Mesodermal cell (in vitro differentiated cells): ENCODE results near the gene MVD.
"Not testable (repeated sequence)": the region's sequence is repeated elsewhere in the genome, so short reads cannot be mapped to it uniquely, and the experiment has no call there.

Experiments used
- H3K27ac ChIP-seq: 2 replicates; pipeline ENCODE4 v1.7.0; 2013; ENCODE audit warnings: mild to moderate bottlenecking, low read depth, low read length, moderate library complexity; ENCODE audit not compliant: severe bottlenecking
- H3K36me3 ChIP-seq: 2 replicates; pipeline ENCODE4 v1.7.1; 2013; ENCODE audit warnings: mild to moderate bottlenecking, low read length, moderate library complexity; ENCODE audit not compliant: control insufficient read depth, insufficient read depth
- H3K4me1 ChIP-seq: one replicate; pipeline ENCODE4 v1.7.1; 2013; ENCODE audit warnings: mild to moderate bottlenecking, low read length; ENCODE audit not compliant: insufficient read depth, control insufficient read depth, poor library complexity, severe bottlenecking
- H3K4me3 ChIP-seq: 2 replicates; pipeline ENCODE4 v1.7.0; 2013; ENCODE audit warnings: low read length, control low read depth, mild to moderate bottlenecking; ENCODE audit not compliant: insufficient read depth, poor library complexity, severe bottlenecking; ENCODE audit errors: extremely low read depth
- H3K9me3 ChIP-seq: 2 replicates; pipeline ENCODE4 v1.7.1; 2013; ENCODE audit warnings: mild to moderate bottlenecking, low read length, moderate library complexity; ENCODE audit not compliant: control insufficient read depth
- WGBS, 2 experiments: methylation state at CpG; one replicate each; pipeline ENCODE4 v1.1.5; 2013; ENCODE audit warnings: missing lambda C conversion rate in 2 of 2; ENCODE audit not compliant: insufficient coverage in 2 of 2; 5-methylcytosine and 5-hydroxymethylcytosine counted together

Gene MVD

DNA sequence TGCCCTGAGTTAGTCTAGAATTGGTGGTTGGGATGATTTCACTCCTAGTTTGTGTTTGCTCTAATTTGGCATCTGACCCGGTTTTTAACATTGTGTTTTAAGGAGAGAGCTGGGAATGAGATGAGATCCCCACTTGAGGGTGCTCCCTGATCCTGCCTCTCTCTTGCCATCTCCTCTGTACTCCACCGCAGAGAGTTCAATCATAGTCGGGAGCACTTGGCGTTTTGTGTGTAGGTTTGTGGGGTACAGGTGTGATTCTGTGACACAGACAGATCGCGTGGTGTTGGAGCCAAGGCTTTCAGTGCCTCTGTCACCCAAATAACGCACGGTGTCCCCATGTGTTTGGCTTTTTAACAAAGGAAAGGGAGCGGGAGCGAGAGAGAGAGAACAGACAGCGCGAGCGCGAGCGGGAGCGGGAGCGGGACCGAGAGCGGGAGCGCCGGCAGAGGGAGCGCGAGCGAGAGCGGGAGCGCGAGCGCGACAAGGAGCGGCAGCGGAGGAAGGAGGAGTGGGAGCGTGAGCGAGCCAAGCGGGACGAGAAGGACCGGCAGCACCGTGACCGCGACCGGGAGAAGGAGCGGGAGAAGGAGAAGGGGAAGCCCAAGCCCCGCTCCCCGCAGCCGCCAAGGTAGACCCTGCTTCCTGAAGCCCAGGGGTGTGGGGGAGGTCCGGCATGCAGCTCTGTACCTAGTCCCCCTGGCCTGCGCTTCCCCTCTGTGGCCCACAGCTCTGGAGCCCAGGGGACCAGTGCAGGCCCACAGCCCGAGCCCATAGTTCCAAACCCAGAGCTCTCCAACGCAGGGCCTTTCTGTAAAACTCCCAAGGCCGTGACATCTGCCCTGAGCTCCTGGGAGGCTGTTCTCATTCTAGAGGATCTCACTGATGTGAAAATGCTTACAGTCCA, 51.7 kb downstream of the MVD start:
- Histone ChIP-seq H3K36me3 (peaks cover 77% of the 10 kb centered on the region), H3K27ac (no peak overlapping the region)
- WGBS, 2 experiments = 41 to 48% methylated on average over 35 to 46 of the region's 49 CpGs

DNA sequence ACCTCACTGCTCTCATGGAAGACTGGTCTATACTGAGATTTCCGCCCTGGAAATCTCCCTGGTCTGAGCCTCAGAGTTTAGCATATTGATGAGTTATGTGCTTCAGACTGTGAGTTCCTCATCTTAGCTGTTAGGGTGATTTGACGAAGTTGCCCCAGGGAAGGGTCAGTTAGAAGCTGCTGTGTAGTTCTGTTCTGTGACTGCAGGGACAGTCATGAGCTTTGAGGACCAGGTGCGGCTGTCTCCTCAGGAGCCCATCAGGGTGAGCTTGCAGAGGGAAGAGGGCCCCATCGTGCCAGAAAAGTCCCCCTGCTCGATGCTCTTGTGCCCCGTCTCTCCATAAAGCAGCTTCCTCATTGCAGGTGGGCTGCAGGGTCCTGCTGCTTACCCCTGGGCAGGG, 52.8 kb downstream of the MVD start:
- peaks cover 3% of the 10 kb centered on the region for H3K4me1 ChIP-seq
- H3K36me3 ChIP-seq = peaks cover 78% of the 10 kb centered on the region
- WGBS, 2 experiments = 84 to 98% methylated on average over 4 to 6 of the region's 6 CpGs

More for the DNA sequence above, 51.7 kb downstream of the MVD start:
- H3K4me1 ChIP-seq = peaks cover 3% of the 10 kb centered on the region
- no peaks in the 10 kb centered on the region for H3K9me3 ChIP-seq
- no peak overlapping the region for H3K4me3 ChIP-seq

DNA sequence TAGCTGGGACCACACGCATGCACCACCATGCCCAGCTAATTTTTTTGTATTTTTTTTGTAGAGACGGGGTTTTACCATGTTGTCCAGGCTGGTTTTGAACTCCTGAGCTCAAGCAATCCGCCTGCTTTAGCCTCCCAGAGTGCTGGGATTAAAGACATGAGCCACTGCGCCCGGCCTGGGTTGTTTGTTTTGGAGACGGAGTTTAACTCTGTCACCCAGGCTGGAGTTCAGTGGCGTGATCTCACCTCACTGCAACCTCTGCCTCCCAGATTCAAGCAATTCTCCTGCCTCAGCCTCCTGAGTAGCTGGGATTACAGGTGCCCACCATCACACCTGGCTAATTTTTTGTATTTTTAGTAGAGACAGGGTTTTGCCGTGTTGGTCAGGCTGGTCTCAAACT, 53.5 kb downstream of the MVD start:
- not testable (repeated sequence) for H3K27ac ChIP-seq, H3K4me1 ChIP-seq, H3K4me3 ChIP-seq, H3K9me3 ChIP-seq
- H3K36me3 ChIP-seq = peaks cover 83% of the 10 kb centered on the region
- 92 to 100% methylated on average over 3 to 7 of the region's 8 CpGs for WGBS, 2 experiments

More for the DNA sequence above, 52.8 kb downstream of the MVD start:
- Histone ChIP-seq H3K9me3 (no peaks in the 10 kb centered on the region), H3K4me3 (no peak overlapping the region), H3K27ac (no peak overlapping the region)

GRCh38 chr16:88608076-88608475, 54.8 kb downstream of the MVD start:
- Histone ChIP-seq H3K36me3 (peaks cover 81% of the 10 kb centered on the region), H3K4me3 (no peak overlapping the region), H3K27ac (no peak overlapping the region), H3K4me1 (peaks cover 3% of the 10 kb centered on the region), H3K9me3 (no peaks in the 10 kb centered on the region)
- 87 to 90% methylated on average over 2 to 5 of the region's 6 CpGs for WGBS, 2 experiments

GRCh38 chr16:88606148-88606757, 56.6 kb downstream of the MVD start:
- Histone ChIP-seq H3K27ac (no peak overlapping the region), H3K4me1 (peaks cover under 1% of the 10 kb centered on the region), H3K36me3 (peaks cover 81% of the 10 kb centered on the region), H3K4me3 (no peak overlapping the region), H3K9me3 (no peaks in the 10 kb centered on the region)
- 92 to 95% methylated on average over 15 to 16 of the region's 17 CpGs for WGBS, 2 experiments

DNA sequence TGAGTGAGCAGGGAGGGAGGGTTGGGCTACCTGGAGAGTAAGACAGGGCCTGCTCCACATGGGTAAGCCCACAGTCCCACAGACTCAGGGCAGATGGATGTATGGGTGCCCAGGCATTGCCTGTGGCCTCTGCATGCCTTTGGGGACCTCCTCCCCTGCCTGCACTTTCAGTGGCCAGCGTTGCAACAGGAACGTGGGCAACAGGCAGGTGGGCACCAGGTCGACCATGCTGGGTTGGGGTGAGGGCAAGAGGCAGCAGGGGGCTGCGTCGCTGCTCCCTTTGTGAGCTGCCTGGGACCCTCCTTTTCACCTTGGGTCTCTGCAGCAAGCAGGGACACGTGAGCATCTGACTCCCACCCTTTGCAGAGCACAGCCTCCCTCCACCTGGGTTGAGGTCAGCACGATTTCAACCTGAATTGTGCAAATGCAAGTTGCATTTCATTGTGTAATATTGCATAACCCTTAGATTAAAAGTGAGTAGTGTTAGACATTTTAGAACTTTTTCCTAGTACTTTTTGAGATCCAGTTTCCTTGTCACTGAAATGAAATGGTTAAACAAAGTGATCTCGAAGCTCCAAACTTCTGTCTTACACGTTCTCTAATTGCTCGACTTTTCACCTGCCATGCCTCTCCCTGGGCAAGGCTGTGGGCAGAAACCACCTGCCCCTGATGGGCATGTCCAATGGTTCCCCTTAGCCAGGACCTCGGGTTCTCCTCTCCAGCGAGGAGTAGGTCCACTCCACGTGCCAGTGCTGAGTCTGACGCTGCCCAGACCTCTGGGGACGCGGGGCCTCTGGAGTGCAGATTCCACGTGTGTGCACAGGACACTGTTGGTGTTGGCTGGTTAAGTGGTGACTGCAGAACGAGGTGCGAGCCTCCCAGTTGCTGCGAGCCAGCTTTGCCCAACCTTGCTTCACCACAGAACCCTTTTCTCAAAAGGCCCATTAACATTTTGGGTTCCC, 57.4 kb downstream of the MVD start:
- 91 to 93% methylated on average over 4 to 15 of the region's 20 CpGs for WGBS, 2 experiments
- Histone ChIP-seq H3K4me1 (no peaks in the 10 kb centered on the region), H3K27ac (no peak overlapping the region), H3K4me3 (no peak overlapping the region), H3K9me3 (no peaks in the 10 kb centered on the region), H3K36me3 (peaks cover 81% of the 10 kb centered on the region)

DNA sequence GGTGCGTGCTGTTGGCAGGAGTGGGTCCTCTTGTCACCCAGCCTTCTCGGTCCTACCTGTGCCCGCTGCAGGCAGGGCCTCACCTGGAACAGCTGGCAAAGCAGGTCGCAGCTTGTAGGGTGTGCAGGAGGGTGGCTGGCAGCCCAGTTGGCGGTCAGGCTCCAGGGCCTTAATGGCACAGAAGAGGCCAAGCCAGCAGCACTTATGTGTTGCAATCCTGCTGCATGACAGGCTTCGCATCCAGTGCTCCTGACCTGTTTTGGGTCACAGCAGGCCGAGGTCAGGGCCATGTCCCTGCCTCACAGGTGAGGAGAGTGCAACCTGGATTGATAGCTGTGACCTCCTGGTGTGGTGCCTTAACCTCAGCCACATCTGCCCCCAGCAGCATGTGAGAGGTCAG, 60.8 kb downstream of the MVD start:
- Histone ChIP-seq H3K9me3 (no peaks in the 10 kb centered on the region), H3K4me3 (no peak overlapping the region), H3K36me3 (peaks cover 86% of the 10 kb centered on the region), H3K4me1 (no peaks in the 10 kb centered on the region), H3K27ac (no peak overlapping the region)
- 87 to 88% methylated on average over 5 to 7 of the region's 7 CpGs for WGBS, 2 experiments
